GM19328 (cell line): ENCODE data around the gene ANKRD65.
"Not testable (repeated sequence)": the region's sequence is repeated elsewhere in the genome, so short reads cannot be mapped to it uniquely, and the experiment has no call there.

Source experiments
- ATAC-seq: cut with Tn5 transposase; IDR thresholded peaks from one replicate; pipeline ENCODE4 v1.9.1; 2021; ENCODE audit warnings: mild to moderate bottlenecking, moderate library complexity; ENCODE audit not compliant: unreplicated experiment

ANKRD65 gene

DNA sequence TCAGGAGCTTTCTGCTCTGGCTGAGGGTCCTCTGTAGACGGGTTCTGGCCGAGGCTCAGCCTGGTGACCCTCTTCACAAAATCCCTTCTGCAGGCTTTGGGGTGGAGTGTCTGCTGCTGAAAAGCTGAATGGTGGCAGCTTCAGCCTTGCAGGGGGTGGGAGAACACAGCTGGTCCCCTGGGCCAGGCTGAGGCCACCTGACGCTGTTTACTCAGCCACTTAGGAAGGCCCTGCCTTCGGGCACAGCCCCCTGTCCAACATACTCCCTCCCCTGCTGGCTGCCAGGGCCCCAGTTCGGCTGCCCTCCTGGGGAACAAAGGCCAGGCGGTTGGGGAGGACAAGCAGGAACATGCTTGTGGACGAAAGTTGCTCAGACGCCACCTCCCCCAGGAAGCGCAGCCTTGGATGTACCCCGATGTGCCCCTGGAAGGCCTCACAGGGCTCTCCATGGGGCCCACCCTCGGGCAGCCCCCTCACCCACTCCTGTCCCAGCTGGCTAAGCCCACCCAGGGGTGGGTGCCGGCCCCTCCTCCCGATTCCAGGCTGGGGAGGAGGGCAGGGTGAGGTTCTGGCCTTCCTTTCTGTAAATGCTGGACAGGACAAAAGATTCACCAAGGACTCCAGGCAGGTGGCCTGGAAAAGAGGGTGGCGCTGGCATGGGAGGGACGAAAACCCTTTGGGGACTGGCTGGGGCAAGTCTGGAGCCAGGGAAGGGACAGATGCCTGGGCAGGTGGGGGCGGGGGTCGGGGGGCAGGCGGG lies at the start of gene ANKRD65:
TSS of gene ANKRD65 (minus strand) at position 130 of the 760 bp plus-strand sequence. CDS start 271 bp downstream, outside the sequence.
- no peak for ATAC-seq

DNA sequence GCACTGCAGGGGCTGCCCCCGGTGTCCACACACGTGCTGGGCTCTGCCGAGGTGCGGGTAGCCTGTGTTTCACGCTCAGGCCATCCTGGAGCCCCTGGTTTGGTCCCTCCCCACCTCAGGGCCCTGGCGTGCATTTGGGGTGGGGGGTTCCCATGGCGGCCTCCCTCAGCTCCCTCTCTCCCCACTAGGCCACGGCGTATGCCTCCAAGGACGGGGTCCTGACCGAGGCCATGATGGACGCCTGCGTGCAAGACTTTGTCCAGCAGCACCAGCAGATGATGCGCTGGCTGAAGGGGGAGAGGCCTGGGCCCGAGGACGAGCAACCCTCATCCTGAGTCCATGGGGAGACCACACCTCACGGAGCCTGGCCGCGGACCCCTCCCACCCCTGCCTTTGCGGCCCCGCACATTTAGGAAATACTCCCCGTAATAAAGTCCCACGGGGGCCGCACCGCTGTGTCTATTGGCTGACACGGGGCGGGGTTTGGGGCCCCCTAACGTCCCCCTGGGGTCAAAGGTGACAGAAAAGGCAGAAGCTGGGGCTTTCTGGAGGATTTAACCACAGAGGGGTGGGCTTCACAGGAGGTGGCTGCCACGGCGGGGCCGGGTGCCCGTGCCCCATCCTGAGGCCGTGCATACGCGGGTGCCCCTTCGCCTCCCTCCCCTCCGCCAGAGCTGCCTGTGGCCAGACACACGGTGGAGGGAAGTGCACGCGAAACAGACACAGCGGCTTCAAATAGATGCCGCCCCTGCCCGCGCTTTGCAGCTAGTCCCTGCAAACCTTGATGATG lies 47.3 kb upstream of the ANKRD65 start:
- ATAC-seq: not testable (repeated sequence)

DNA sequence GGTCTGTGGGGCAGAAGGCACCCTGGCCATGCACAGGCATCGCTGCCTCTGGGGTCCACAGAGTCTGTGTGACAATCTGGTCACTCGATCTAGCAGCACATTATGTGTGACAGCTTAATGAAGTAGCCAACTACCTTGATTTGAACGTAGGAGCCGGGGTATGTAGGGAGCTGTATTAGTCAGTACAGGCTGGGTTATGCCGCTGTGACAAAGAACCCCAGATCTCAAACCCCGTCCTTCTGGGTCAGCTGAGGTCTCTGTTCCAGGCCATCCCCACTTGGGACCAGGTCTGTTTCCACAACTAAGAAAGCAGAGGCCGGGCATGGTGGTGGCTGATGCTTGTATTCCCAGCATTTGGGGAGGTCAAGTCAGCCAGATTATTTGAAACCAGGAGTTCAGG lies 42.2 kb upstream of the ANKRD65 start:
- no peak for ATAC-seq

DNA sequence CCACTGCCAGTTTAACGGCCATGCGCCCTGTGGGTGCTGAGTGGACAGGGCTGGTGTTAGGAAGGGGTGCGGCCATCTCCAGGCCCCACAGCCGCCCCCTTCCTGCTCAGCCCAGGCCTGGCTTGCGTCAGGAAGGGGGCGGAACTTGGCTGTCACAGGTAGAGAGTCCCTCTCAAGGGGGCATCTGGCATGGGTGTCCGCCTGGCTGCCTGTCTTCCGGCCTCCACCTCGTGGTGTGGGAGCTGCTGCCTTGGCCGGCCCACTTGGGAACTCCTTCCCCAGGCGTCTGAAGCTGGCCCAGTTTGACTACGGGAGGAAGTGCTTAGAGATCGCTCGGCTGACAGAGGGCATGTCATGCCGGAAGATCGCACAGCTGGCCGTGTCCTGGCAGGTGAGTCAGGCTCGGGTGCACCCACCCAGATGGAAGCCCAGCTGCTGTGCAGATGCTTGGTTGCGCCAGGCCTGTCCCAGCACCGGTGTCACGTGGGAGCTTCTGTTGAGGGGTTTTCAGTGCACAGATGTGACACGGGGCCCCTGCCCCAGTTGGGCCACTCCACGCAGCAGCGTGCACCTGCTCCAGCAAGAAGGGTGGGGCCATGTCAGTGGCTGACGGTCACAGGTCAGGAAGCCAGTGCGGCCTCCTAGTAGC lies 41.4 kb upstream of the ANKRD65 start:
- ATAC-seq: no peak

DNA sequence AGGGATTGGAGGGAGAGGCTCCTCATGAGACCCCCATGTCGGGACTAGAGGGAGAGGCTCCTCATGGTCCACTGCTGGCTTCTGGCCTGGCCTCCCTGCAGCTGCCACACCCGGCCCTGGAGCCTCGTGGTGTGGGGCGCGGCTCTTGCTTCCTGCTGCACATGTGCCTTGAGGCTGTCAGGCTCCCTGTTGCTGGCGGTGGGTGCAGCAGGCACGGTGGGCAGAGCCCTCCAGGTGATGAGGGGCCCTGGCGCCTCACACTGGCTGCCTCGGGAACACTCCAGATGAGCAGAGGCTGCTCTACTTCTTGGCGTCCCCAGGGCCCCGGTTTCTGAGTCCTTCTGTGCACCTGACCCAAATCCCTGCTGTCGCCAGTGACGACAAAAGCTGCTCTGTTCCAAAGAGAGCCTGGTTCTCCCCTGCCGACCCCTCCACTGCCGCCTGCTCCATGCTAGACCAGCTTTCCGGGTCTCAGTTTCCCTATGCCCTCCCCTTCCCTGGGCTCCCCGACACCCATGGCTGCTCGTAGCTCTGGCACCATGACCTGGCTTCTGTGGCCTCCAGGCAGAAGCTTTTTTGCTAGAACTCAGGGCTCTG lies 40.7 kb upstream of the ANKRD65 start:
- no peak for ATAC-seq

GRCh38 chr1:1460540-1461130 lies 39.6 kb upstream of the ANKRD65 start:
- ATAC-seq: no peak

- ATAC-seq: not testable (repeated sequence)
Observed at GRCh38 chr1:1459711-1460110, 38.6 kb upstream of the ANKRD65 start.

GRCh38 chr1:1459156-1459555 lies 38.1 kb upstream of the ANKRD65 start:
- ATAC-seq: not testable (repeated sequence)

- not testable (repeated sequence) for ATAC-seq
Observed at GRCh38 chr1:1456683-1457255, 35.7 kb upstream of the ANKRD65 start.

DNA sequence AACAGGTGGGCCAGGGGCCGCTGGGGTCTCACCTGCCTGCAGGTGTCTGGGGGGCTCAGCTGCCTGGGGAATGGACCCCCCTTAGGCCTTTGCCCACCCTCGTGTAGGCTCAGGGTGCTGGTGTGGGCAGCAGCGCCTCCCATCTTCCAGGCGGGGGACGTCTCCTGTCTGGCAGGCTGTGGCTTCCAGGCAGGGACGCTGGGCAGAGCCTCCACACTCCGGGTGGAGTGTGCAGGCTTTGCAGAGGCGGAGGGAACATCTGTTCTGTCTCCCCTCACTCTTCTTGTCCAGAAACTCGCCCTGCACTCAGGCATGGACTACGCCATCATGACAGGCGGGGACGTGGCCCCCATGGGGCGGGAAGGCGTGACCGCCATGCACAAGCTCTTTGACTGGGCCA lies 34.9 kb upstream of the ANKRD65 start:
- ATAC-seq: not testable (repeated sequence)

- no peak for ATAC-seq
Observed at GRCh38 chr1:1455366-1455884, 34.3 kb upstream of the ANKRD65 start.

DNA sequence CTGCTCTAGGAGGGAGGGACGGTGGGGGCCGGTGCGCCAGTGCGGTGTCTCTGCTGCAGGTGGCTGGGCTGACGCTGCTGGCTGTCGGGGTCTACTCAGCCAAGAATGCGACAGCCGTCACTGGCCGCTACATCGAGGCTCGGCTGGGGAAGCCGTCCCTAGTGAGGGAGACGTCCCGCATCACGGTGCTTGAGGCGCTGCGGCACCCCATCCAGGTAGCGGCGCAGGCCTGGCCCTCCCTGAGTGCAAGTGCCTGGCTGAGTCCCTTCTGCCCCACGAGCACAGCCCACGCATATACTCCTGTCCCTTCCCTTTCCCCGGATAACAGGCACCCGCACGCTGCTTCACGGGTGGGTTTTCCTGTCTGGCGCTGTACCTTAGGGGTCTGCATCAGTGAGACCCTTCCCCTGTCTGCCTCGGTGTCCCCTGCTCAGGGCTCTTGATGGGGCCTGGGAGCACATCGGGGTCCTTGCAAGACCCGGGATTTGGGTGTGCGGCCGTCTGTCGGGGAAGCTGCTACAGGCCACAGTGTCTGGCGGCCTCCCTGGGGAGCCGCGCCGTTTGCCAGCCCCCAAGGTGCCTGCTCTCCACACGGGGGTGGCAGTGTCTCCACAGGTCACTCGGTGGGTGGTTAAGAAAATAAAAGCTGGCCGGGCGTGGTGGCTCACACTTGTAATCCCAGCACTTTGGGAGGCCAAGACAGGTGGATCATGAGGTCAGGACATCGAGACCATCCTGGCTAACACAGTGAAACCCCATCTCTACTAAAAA lies 33.4 kb upstream of the ANKRD65 start:
- not testable (repeated sequence) for ATAC-seq

GRCh38 chr1:1452882-1453281 lies 31.8 kb upstream of the ANKRD65 start:
- ATAC-seq: no peak

DNA sequence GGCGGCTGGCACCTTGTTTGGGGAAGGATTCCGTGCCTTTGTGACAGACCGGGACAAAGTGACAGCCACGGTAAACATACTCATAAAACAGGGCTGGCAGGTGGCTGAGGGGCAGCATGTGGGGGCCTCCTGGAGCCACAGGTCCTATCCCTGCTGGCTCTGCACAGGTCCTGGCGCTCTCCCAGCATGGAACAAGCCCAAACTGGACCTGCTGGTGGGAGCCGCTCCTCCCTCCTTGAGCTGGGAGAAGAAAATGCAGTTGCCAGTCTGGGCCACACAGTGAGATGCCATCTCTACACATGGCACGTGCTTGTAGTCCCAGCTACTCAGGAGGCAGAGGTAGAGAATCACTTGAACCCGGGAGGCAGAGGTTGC lies 31.3 kb upstream of the ANKRD65 start:
- not testable (repeated sequence) for ATAC-seq

DNA sequence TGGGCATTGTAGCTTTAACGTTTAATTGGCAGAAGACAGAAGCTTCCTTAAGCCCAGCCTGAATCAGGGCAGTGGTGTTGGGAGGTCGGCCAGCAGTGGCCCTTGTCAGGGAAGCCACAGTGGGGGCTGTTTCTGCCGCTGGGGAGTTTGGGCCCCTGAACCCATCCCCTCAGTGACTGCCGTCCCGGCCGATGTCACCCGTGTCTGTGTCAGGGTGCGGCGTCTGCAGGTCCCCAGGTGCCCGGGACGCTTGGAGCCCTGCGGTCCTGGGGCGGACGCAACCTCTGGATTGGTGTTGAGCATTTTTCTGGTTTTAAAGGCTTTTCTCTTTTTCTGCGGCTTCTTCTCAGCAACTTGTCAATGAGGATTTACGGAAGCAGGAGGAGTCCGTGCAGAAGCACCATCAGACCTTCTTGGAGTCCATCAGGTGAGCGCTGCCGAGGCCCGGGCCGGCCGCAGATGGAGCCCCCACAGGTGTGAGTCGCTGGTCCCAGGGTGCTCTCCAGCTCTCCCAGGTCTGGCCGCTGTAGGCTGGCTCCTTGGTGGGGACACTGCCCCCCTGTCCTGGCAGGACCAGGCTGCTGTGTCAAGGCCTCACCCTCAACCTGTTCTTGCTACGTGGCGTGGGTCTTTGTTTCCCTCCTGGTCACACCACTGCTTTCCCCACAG lies 30.8 kb upstream of the ANKRD65 start:
- ATAC-seq: no peak

DNA sequence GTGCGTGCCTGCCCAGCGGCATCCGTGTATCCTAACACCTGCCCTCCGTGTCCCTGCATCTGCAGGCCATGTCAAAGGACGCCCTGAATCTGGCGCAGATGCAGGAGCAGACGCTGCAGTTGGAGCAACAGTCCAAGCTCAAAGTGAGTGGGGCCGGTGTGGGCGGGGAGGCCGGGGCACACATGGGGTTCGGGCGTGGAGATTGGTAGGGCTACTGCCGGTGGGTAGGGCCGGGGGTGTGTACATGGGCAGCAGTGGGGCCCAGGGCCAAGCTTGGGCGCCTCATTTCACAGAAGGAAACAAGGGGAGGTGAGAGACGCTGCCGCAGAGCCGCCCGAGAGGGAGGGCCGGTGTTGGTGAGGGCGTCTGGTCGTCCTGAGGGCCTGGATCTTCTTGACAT lies 29.5 kb upstream of the ANKRD65 start:
- ATAC-seq: not testable (repeated sequence)

GRCh38 chr1:1449099-1449739 lies 28.1 kb upstream of the ANKRD65 start, which contains the start of gene ATAD3C:
Gene ATAD3C (plus strand): TSS chr1:1449689. CDS start chr1:1450684, 995 bp downstream.
- no peak for ATAC-seq

GRCh38 chr1:1446631-1447030 lies 25.6 kb upstream of the ANKRD65 start:
- not testable (repeated sequence) for ATAC-seq
